Activated naive CD4-positive, alpha-beta T cell treated with anti-CD3 and anti-CD28 coated beads, Interleukin-2, amount 10 ng/mL, durations not matched to agents 7 days and 5 days (primary cell): ENCODE results near the gene GPS1.

Experiments
- CTCF ChIA-PET: fragments of 350-600 bp; sonication (Branson Sonifier 250); formaldehyde crosslinking; loops from one replicate; lab custom pipeline; 2021; ENCODE audit warnings: antibody characterized with exemption; lab: Charles Lee
- DNase-seq: peaks from one replicate; pipeline ENCODE4 v3.0.0-alpha.2; 2020
- H3K27ac Mint-ChIP-seq: one replicate; pipeline ENCODE4 v1.8.0; 2021; ENCODE audit warnings: mild to moderate bottlenecking, moderate library complexity, mixed read lengths
- H3K27me3 Mint-ChIP-seq: one replicate; pipeline ENCODE4 v1.8.0; 2021; ENCODE audit warnings: mild to moderate bottlenecking, mixed read lengths
- H3K36me3 Mint-ChIP-seq: one replicate; pipeline ENCODE4 v1.8.0; 2021; ENCODE audit warnings: mixed read lengths
- H3K4me1 Mint-ChIP-seq: one replicate; pipeline ENCODE4 v1.8.0; 2021; ENCODE audit warnings: mixed read lengths
- H3K4me3 Mint-ChIP-seq: one replicate; pipeline ENCODE4 v1.8.0; 2021; ENCODE audit warnings: mild to moderate bottlenecking, moderate library complexity, mixed read lengths
- H3K9me3 Mint-ChIP-seq: one replicate; pipeline ENCODE4 v1.8.0; 2021; ENCODE audit warnings: mixed read lengths

GPS1 gene

DNA sequence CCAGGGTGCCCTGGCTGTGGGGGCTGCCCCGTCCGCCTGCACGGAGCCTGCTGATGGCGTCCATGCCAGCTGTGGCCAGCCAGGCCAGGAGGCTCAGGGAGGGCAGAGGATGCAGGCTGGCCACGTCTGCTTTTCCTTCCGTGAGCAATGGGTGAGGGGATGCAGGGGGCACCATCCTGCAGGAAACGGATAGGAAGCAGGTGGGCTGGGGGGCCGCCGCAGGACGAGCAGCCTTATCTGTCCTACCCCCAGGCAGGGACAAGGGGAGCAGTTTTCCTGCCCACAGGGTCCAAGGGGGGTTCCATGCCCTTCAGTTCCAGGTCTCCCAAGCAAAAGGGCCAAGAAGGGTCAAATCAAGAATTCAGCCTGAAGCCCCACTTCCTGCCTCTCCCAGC, 7.2 kb downstream of the GPS1 start:
- Mint-ChIP-seq H3K36me3 (peaks cover 17% of the 10 kb centered on the region), H3K9me3 (no peaks in the 10 kb centered on the region), H3K27ac (no peak overlapping the region), H3K4me3 (no peak overlapping the region), H3K4me1 (peaks cover under 1% of the 10 kb centered on the region), H3K27me3 (no peaks in the 10 kb centered on the region)
- DNase-seq: no peak
- CTCF ChIA-PET: no interaction called here

DNA sequence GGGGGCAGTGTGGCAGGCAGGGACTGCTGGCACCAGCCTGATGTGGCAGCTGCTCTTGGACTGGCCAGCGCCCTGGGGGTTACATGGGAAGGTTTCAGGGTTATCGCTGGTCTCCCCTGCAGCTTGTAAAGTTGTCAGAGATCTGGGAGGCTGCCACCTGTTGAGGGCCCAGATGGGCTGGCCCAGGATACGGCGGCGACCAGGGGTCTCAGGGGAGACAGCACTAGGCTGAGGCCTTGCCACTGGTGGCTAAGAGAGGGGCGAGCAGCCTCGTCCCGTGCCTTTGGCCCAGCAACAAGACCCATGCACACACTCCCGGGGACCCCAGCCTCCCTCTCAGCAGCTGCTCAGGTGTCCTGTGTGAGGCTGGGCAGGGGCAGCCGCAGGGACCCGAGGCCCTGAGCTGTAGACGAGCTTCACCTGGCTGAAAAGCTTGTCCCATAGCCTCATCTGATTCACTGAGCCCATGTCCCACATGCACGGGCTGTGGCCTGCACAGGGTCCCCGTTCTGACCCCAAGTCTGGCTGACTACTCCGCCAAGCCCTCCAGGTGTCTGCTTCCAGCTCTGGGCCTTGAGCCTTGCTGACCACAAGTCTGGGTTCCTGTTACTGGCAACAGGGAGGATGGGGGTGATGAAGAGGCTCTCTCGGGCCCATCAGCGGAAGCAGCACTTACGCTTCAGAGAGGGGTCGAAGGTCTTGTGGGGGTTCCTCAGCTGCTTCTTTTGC, 7.7 kb downstream of the GPS1 start:
- H3K27ac Mint-ChIP-seq: no peak overlapping the region

DNA sequence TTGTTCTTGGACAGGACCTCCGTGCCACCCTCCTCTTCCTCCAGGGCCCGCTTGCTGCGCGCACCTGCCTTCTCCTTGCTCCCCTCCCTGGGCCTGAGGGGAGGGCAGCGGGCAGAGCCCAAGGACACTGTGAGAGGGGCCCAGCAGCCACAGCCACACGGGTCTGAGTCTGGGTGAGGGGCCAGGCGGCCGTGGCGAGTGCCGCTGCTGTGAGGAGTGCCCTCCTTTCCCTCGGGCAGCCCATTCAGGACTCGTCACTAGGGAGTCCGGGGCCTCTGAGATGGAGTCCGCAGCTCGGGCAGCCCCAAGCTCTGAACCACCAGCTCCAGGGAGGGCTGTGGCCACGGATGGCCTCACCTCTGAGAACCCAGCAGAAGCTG, 8.3 kb downstream of the GPS1 start:
- H3K4me3 Mint-ChIP-seq: no peak overlapping the region
- H3K36me3 Mint-ChIP-seq: peaks cover 15% of the 10 kb centered on the region
- no peaks in the 10 kb centered on the region for H3K27me3 Mint-ChIP-seq
- CTCF ChIA-PET: no interaction called here
- H3K9me3 Mint-ChIP-seq: no peaks in the 10 kb centered on the region
- no peak overlapping the region for H3K27ac Mint-ChIP-seq
- H3K4me1 Mint-ChIP-seq: peaks cover 9% of the 10 kb centered on the region
- no peak for DNase-seq

More for the DNA sequence above, 7.7 kb downstream of the GPS1 start:
- CTCF ChIA-PET: no interaction called here
- Mint-ChIP-seq H3K4me3 (no peak overlapping the region), H3K36me3 (peaks cover 17% of the 10 kb centered on the region), H3K9me3 (no peaks in the 10 kb centered on the region), H3K4me1 (peaks cover 6% of the 10 kb centered on the region), H3K27me3 (no peaks in the 10 kb centered on the region)
- DNase-seq: no peak

DNA sequence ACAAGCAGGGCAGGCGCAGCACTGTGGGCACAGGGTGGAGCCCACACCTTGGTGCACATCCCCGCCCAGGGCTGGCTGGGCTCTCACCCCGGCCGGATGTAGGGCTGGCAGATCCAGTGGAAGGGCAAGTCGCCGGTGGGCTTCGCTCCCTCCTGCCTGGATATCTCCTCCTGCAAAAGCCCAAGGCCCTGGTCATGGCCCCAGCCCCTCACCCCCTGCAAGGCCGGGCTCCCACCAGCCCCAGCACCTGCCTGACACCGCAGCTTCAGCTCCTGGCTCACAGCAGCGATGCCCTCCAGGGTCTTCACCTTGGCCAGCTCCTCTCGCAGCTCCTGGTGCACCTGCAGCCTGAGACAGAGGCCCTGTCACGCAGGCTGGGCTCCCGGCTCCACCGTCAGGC, 8.9 kb downstream of the GPS1 start:
- CTCF ChIA-PET: no interaction called here
- no peak for DNase-seq
- no peaks in the 10 kb centered on the region for H3K27me3 Mint-ChIP-seq
- H3K27ac Mint-ChIP-seq: no peak overlapping the region
- no peak overlapping the region for H3K4me3 Mint-ChIP-seq
- no peaks in the 10 kb centered on the region for H3K9me3 Mint-ChIP-seq
- H3K4me1 Mint-ChIP-seq: peaks cover 9% of the 10 kb centered on the region
- peaks cover 14% of the 10 kb centered on the region for H3K36me3 Mint-ChIP-seq

DNA sequence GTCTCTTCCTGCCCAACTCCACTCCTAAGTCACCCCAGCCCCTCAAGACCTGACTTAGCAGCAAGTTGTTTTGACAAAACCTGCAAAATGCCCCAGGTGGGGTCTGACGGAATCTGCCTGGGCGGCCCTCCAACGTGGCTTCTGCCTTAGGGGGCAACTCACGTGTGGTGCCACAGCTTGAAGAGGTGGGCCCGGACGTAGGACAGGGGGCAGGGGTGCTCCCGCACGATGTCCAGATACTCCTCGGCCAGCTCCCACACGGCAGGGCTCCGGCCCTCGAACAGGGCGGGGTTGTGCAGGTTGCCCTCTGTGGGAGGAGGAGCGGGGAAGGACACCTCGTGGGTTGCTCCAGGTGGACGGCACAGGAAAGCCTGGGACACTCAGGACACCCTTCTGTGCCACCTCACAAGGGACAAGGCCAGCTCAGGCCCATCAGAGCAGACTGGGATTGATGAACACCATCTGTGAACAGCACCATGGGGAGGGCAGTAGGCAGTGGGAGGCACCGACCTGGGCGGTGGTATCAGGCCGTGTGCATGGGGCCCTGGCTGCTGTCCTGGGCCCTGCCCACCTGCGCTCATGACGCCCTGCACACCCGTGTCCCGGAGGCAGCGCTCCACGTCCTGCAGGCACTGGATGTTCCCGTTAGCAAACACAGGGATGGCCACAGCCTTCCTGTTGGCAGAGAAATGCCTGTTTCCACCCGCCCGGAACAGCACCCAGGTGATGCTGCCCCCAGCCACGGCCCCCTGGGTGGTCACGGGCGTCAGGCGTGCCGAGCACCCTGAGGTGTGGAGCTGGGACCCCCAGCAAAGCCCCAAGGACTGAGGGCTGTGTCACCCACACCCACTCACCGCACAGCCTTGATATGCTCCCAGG, 9.6 kb downstream of the GPS1 start:
- H3K4me3 Mint-ChIP-seq: no peak overlapping the region
- peaks cover 14% of the 10 kb centered on the region for H3K36me3 Mint-ChIP-seq

DNA sequence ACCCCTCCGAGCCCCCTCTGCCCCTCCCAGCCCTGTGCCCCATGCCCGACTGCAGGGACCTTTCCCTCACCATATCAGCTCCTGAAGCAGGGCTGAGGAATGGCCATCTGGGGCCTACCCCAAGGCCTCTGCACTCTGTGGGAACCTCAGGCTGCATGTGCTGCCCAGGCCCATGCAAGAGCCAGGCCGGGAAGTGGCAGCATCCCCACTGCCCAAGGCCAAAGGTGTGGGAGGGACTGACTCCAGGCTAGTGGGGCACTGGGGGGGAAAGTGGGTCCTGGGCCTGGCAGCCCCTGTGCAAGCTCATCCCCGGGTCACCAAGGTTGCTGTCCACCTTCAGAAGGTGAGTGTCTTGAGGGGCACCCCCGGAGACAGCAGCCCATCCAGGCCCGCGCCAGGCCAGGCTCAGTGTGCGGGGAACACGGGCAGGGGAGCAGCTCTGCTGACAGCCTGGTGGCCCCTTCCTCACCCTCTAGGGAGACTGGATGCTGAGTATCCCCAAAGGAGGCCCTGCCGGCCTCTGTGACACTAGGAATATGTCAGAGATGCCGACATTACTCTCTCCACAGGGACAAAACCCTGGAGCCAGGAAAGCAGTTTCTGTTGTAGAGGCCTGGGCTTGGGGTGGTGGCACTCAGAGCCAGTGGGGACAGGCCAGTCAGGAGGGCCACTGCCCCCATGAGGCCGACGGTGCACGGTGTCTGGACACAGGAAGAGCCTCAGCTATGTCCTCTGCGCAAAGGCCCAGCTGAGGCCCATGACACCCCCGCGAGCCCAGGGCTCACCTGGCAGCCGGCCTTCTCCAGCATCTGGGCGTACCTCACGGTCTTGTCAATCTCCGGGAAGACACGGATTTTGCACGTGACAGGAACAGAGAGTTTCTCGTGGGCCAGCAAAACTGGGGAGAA, 10.6 kb downstream of the GPS1 start:
- DNase-seq: no peak
- Mint-ChIP-seq H3K4me1 (peaks cover 20% of the 10 kb centered on the region), H3K27me3 (no peaks in the 10 kb centered on the region), H3K36me3 (peaks cover 14% of the 10 kb centered on the region), H3K4me3 (no peak overlapping the region), H3K9me3 (no peaks in the 10 kb centered on the region), H3K27ac (no peak overlapping the region)
- CTCF ChIA-PET: no interaction called here

More for the DNA sequence above, 9.6 kb downstream of the GPS1 start:
- no peaks in the 10 kb centered on the region for H3K27me3 Mint-ChIP-seq
- H3K9me3 Mint-ChIP-seq: no peaks in the 10 kb centered on the region
- H3K4me1 Mint-ChIP-seq: peaks cover 12% of the 10 kb centered on the region
- no peak for DNase-seq
- CTCF ChIA-PET: no interaction called here
- no peak overlapping the region for H3K27ac Mint-ChIP-seq

DNA sequence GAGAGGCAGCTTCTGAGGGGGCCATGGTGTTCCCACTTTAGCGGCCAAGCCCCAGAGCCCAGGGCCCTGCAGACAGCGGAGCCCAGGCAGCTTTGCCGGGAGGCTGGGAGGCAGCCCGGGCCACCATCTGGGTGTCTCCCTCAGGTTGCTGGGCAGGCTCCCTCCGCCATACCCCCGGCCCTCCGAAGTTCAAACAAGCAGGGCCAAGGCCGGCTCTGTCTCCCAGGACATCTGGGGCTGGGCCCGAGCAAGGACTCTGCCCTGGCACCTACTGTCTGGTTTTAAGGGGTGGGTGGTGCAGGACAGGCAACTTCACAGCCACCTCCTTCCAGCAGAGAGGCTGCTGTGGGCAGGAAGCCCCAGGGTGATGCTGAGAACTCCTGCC, 11.3 kb downstream of the GPS1 start:
- no peak for DNase-seq
- peak overlapping the region; percentile 37 for H3K27ac Mint-ChIP-seq
- CTCF ChIA-PET: no interaction called here
- peaks cover 10% of the 10 kb centered on the region for H3K36me3 Mint-ChIP-seq
- H3K4me3 Mint-ChIP-seq: no peak overlapping the region
- peaks cover 20% of the 10 kb centered on the region for H3K4me1 Mint-ChIP-seq
- H3K27me3 Mint-ChIP-seq: no peaks in the 10 kb centered on the region
- no peaks in the 10 kb centered on the region for H3K9me3 Mint-ChIP-seq

DNA sequence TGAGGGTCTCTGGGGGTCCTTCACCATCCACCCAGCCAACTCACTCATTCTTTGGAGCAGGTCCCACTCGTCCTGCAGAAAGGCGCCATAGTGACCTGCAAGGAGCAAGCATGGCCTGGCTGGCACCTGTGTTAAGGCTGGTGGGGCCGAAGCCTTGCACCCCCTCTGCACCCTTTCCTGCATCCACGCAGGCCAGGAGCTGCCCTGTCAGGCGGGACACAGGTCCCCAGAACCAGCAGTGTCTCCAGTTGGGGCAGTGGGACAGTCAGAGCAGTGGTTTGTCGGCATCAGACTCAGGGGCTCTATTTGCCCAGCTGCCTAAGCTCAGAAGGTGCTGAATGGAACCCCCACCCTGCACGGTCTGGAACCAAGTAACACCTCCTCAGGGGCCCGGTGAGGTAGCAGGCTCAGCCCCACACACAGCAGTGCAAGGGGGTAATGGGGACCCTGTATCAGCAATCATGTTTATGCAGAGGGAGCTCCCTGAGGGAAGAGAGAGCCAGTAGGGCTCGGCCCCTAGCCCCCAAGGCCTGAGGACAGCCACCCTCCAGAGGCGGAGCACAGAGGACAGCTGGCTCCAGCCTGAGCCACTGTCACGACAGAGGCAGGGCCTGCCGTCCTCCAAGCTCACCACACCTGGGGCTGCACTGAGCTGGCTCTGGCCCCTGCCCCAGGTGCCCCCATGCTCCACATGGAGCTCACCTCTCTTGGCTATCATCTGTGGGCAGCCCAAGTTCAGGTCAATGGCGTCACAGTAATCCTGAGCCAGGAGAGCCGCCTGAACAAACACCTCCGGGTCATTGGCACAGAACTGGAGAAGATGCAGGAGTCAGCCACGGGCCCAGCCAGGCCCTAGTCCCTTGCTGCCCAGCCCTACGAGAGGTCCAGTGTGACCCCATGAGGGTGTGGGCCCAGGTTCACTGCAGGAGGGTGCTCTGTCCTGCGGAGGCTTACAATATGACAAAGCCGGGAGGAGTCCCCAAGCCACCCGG, 12.0 kb downstream of the GPS1 start:
- Mint-ChIP-seq H3K9me3 (no peaks in the 10 kb centered on the region), H3K4me3 (peak overlapping the region; percentile 66), H3K4me1 (peaks cover 20% of the 10 kb centered on the region), H3K36me3 (peaks cover 8% of the 10 kb centered on the region), H3K27ac (peak overlapping the region; percentile 37), H3K27me3 (no peaks in the 10 kb centered on the region)
- CTCF ChIA-PET: no interaction called here
- no peak for DNase-seq

DNA sequence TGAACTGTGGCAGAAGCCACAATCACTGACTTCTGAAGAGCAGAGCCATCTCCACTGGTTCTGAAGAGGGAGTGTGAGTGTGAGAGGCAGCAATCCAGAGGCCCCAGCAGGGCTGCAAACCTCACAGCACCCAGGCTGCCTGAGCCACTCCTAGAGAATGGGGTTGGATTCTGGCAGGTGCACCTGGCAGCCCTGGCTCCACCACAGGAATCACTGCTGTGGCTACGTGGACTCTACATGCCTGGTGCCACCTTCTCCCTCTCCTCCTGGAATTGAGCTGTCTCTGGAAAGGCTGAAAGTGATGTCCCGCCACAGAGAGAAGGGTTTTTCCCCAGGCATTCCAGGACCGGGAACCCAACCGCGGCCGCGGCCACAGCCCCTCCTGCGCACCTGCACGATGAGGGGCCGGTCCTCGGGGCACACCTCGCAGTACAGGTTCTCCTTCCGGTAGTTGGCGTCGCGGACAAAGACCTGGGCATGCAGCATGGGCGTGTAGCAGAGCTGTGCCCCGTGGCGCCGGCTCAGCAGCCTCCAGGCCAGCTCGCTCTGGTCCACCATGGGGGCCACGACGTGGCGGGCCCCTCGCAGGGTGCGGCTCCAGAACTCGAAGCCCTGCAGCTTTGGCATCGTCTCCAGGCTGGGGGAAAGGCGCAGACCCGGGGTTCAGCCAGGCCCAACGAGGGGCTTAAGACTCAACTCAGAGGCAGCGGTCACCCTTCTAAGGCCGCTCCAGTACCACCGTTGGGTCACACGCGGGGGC, 12.9 kb downstream of the GPS1 start:
- peaks cover 8% of the 10 kb centered on the region for H3K36me3 Mint-ChIP-seq
- peak overlapping the region; percentile 68 for H3K27ac Mint-ChIP-seq
- H3K27me3 Mint-ChIP-seq: no peaks in the 10 kb centered on the region
- DNase-seq: no peak
- CTCF ChIA-PET: no interaction called here
- H3K9me3 Mint-ChIP-seq: no peaks in the 10 kb centered on the region
- peaks cover 20% of the 10 kb centered on the region for H3K4me1 Mint-ChIP-seq
- H3K4me3 Mint-ChIP-seq: peak overlapping the region; percentile 66

DNA sequence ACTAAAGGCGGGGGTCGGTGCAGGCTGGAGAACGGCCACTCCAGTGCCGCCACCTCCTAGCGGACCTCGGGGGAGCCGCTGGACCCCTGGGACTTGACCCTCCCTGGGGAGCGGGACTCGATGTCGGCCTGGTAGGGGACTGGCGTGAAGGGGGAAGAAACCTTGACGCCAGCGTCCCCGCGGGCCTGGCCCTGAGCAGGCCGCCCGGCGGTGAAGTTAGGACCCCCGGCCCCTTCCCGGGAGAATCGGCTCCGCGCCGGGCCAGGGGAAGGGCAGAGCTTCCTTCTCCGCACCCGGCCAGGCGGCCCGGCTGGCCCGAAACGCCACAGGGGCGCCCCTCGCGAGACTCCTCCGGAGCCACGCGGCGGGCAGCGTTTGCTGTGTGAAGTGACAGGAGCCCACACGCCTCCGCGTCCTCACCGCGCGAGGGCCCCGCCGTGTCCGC, 13.5 kb downstream of the GPS1 start:
- Mint-ChIP-seq H3K36me3 (peaks cover 6% of the 10 kb centered on the region), H3K9me3 (no peaks in the 10 kb centered on the region), H3K27me3 (peaks cover 3% of the 10 kb centered on the region), H3K4me3 (peak overlapping the region; percentile 66), H3K27ac (peak overlapping the region; percentile 68), H3K4me1 (peaks cover 20% of the 10 kb centered on the region)
- peak; percentile 55 for DNase-seq
- CTCF ChIA-PET: no interaction called here

DNA sequence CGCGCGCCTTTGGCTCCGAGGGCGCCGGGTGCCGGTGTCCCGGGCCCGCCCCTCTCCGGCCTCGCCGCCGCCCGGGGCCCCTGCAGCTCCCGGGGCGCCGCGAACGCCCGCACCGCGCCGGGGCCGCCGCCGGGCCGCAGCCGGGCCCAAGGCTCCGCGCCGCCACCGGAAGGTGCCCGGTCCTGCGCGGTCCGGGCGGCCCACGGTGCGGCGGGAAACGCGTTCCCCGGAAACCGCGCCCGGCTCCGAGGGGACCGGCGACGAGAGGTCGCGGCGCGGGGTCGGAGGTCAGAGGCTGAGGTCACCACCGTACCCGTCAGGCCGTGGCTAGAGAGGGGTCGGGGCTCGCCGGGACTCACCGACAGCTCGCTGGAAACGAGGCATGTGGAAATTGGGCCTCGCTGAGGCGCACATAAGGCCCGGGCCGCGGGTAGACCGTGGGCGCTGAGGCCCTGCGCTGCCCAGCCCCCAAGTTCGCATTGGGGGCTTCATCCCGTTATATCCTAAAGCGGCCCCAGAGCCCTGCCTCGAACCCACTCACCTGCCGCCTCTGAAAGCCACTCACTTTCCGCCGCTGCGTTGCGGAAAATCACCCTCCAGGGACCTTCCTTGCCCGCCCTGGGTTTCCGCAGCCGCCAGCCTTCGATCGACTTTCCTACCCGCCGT, 14.1 kb downstream of the GPS1 start, which contains the start of gene DUS1L:
TSS of gene DUS1L (minus strand) at position 167 of the 666 bp plus-strand sequence. CDS start 745 bp downstream, outside the sequence.
- Mint-ChIP-seq H3K9me3 (no peaks in the 10 kb centered on the region), H3K36me3 (peaks cover 2% of the 10 kb centered on the region), H3K27ac (peak within 1 kb of the TSS; percentile 90), H3K27me3 (peaks cover 4% of the 10 kb centered on the region), H3K4me3 (peak within 1 kb of the TSS; percentile 84), H3K4me1 (peaks cover 20% of the 10 kb centered on the region)
- CTCF ChIA-PET: interaction anchor here (1.7 kb wide), 1 partner anchor 28 kb away, joined by 4 read pairs; the partner anchor contains the start of gene DCXR
- peak; percentile 73 for DNase-seq

DNA sequence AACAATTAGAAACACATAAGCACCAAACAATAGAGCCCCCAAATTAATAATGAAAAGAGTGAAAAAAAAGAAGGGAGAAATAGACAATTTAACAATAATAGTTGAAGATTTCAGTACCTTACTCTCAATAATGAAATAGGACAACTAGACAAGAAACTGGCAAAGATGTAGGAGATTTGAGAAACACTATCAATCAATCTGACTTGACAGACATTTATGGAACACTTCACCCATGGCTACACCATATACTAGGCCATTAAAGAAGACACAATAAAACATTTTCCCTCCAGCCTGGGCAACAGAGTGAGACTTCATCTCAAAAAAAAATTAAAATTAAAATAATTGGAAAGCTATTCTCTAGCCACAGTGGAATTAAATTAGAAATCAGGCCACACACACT, 18.9 kb downstream of the GPS1 start:
- Mint-ChIP-seq H3K27me3 (peaks cover 21% of the 10 kb centered on the region), H3K9me3 (no peaks in the 10 kb centered on the region)

More for the DNA sequence above, 18.9 kb downstream of the GPS1 start:
- no peak for DNase-seq
- CTCF ChIA-PET: interaction anchor here (0.7 kb wide), 1 partner anchor 103 kb away, joined by 3 read pairs; no protein-coding TSS in a partner anchor
- no peak overlapping the region for H3K4me3 Mint-ChIP-seq
- H3K36me3 Mint-ChIP-seq: no peaks in the 10 kb centered on the region
- H3K4me1 Mint-ChIP-seq: peaks cover 11% of the 10 kb centered on the region
- peak overlapping the region; percentile 35 for H3K27ac Mint-ChIP-seq
